DOHH2 (cell line): ENCODE measurements around the gene BRMS1.

Experiments
- H3F3A ChIP-seq: fragments of 200-600 bp; sonication (generic), shearing (Covaris generic); 2 replicates; pipeline ENCODE4 v1.6.0; 2016; ENCODE audit warnings: antibody characterized with exemption, mild to moderate bottlenecking; ENCODE audit not compliant: control insufficient read depth, insufficient read depth
- H3K27ac ChIP-seq: fragments of 200-600 bp; sonication (generic); 2 replicates; pipeline ENCODE4 v1.5.1; 2014; ENCODE audit warnings: low read depth, mild to moderate bottlenecking, low read length, moderate library complexity
- H3K27me3 ChIP-seq: fragments of 200-600 bp; sonication (generic); 2 replicates; pipeline ENCODE4 v1.6.1; 2014; ENCODE audit warnings: mild to moderate bottlenecking, low read length, mixed read lengths; ENCODE audit not compliant: control insufficient read depth
- H3K36me3 ChIP-seq: fragments of 200-600 bp; sonication (generic); 2 replicates; pipeline ENCODE4 v1.6.1; 2014; ENCODE audit warnings: mild to moderate bottlenecking, low read length, moderate library complexity, mixed read lengths; ENCODE audit not compliant: control insufficient read depth
- H3K4me1 ChIP-seq: fragments of 200-600 bp; sonication (generic); 2 replicates; pipeline ENCODE4 v1.6.1; 2014; ENCODE audit warnings: mild to moderate bottlenecking, low read length, mixed read lengths; ENCODE audit not compliant: control insufficient read depth
- H3K4me2 ChIP-seq: fragments of 200-600 bp; sonication (generic); 2 replicates; pipeline ENCODE4 v1.6.0; 2014; ENCODE audit warnings: mild to moderate bottlenecking, low read length, moderate library complexity
- H3K4me3 ChIP-seq: fragments of 200-600 bp; sonication (generic); 2 replicates; pipeline ENCODE4 v1.5.1; 2014; ENCODE audit warnings: mild to moderate bottlenecking, low read length, mixed read lengths
- H3K79me2 ChIP-seq: fragments of 200-600 bp; sonication (generic); 2 replicates; pipeline ENCODE4 v1.6.1; 2014; ENCODE audit warnings: mild to moderate bottlenecking, low read length, mixed read lengths; ENCODE audit not compliant: control insufficient read depth
- H3K9me2 ChIP-seq: fragments of 200-600 bp; sonication (generic); replicated peaks from 2 replicates; pipeline ENCODE4 v1.6.1; 2014; ENCODE audit warnings: mild to moderate bottlenecking, low read length, mixed read lengths; ENCODE audit not compliant: control insufficient read depth
- H3K9me3 ChIP-seq: fragments of 200-600 bp; sonication (generic); 2 replicates; pipeline ENCODE4 v1.6.1; 2014; ENCODE audit warnings: antibody characterized with exemption, low read length, mixed read lengths; ENCODE audit not compliant: control insufficient read depth, insufficient read depth
- H4K20me1 ChIP-seq: fragments of 200-600 bp; sonication (generic); 2 replicates; pipeline ENCODE4 v1.6.0; 2014; ENCODE audit warnings: low read depth, mild to moderate bottlenecking, antibody characterized with exemption, low read length, moderate library complexity; ENCODE audit not compliant: control insufficient read depth, insufficient read depth
- EZH2phosphoT487 ChIP-seq: fragments of 200-600 bp; sonication (generic); IDR thresholded peaks from 2 replicates; pipeline ENCODE4 v1.6.1; 2017; ENCODE audit warnings: borderline replicate concordance, mild to moderate bottlenecking, antibody characterized with exemption, low read length, moderate library complexity, mixed read lengths
- TF ChIP-seq, protein P1 (sequence below): fragments of 200-600 bp; sonication (generic); IDR thresholded peaks from one replicate; pipeline ENCODE4 v1.5.1; 2014; ENCODE audit warnings: antibody characterized with exemption, mild to moderate bottlenecking, low read depth, low read length; ENCODE audit not compliant: poor library complexity, severe bottlenecking

The BRMS1 gene

GRCh38 chr11:66309475-66309874, 35.4 kb downstream of the BRMS1 start:
- Histone ChIP-seq H3K4me3 (no peak overlapping the region), H3K27ac (no peak overlapping the region), H3K9me2 (no peaks in the 10 kb centered on the region), H3K79me2 (no peaks in the 10 kb centered on the region), H3K4me1 (peaks cover 17% of the 10 kb centered on the region), H3K27me3 (no peaks in the 10 kb centered on the region; the same call in 1 of the 2 replicates), H4K20me1 (no peaks in the 10 kb centered on the region), H3F3A (no peaks in the 10 kb centered on the region), H3K9me3 (no peaks in the 10 kb centered on the region), H3K4me2 (no peak overlapping the region), H3K36me3 (no peaks in the 10 kb centered on the region)
- no peak for TF ChIP-seq EZH2phosphoT487
- TF ChIP-seq, protein P1, sequence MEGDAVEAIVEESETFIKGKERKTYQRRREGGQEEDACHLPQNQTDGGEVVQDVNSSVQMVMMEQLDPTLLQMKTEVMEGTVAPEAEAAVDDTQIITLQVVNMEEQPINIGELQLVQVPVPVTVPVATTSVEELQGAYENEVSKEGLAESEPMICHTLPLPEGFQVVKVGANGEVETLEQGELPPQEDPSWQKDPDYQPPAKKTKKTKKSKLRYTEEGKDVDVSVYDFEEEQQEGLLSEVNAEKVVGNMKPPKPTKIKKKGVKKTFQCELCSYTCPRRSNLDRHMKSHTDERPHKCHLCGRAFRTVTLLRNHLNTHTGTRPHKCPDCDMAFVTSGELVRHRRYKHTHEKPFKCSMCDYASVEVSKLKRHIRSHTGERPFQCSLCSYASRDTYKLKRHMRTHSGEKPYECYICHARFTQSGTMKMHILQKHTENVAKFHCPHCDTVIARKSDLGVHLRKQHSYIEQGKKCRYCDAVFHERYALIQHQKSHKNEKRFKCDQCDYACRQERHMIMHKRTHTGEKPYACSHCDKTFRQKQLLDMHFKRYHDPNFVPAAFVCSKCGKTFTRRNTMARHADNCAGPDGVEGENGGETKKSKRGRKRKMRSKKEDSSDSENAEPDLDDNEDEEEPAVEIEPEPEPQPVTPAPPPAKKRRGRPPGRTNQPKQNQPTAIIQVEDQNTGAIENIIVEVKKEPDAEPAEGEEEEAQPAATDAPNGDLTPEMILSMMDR, result no peak

DNA sequence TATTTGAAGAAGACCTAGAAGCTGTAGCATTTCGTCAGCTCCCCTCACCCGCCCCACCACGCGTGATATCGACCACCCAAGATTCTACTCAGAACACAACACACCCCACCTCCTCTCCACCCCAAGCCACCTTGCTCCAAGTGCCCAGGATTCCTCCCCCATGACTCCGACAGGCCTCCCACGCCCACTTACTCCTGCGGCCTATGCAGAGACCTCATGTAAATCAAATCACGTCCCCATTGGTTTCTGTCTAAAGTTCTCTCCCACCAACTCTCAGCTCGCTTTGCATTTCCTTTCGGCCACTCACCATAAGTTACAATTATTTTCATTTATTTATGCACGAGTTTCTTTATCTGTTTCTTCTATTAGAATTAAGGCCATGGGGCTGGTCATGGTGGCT, 42.2 kb downstream of the BRMS1 start:
- Histone ChIP-seq H3K4me2 (no peak overlapping the region), H3K27ac (no peak overlapping the region), H3K36me3 (no peaks in the 10 kb centered on the region), H3K4me1 (no peaks in the 10 kb centered on the region), H3K4me3 (no peak overlapping the region), H3F3A (no peaks in the 10 kb centered on the region), H3K9me3 (no peaks in the 10 kb centered on the region), H3K79me2 (no peaks in the 10 kb centered on the region), H3K27me3 (no peaks in the 10 kb centered on the region; the same call in 1 of the 2 replicates), H3K9me2 (no peaks in the 10 kb centered on the region), H4K20me1 (no peaks in the 10 kb centered on the region)
- TF ChIP-seq, protein P1, result no peak
- TF ChIP-seq EZH2phosphoT487, result no peak

GRCh38 chr11:66299186-66299585, 45.7 kb downstream of the BRMS1 start:
- Histone ChIP-seq H3K9me2 (no peaks in the 10 kb centered on the region), H3K4me2 (no peak overlapping the region), H3K27me3 (peaks cover 4% of the 10 kb centered on the region; the same call in 1 of the 2 replicates), H3K9me3 (no peaks in the 10 kb centered on the region), H3K79me2 (no peaks in the 10 kb centered on the region), H3F3A (no peaks in the 10 kb centered on the region), H3K27ac (no peak overlapping the region), H4K20me1 (no peaks in the 10 kb centered on the region), H3K4me1 (no peaks in the 10 kb centered on the region), H3K36me3 (no peaks in the 10 kb centered on the region), H3K4me3 (no peak overlapping the region)
- TF ChIP-seq EZH2phosphoT487, result no peak
- TF ChIP-seq, protein P1, result no peak
